Prostate gland (tissue), 2 donors: ENCODE results near the gene DPEP1. TPM values are rescaled to one million over a fixed set of nuclear protein-coding genes. Genes with fewer than 3 reads are reported as not detected.
"Not testable (repeated sequence)": the region's sequence is repeated elsewhere in the genome, so short reads cannot be mapped to it uniquely, and the experiment has no call there.

Experiments
- DNase-seq: peaks from one replicate; pipeline ENCODE4 v3.0.0-alpha.2; 2019; ENCODE audit warnings: low spot score
- H3K27ac ChIP-seq, 2 donors: fragments of 200-600 bp; sonication (generic); 2 replicates each; pipeline ENCODE4 v1.5.1; 2017 to 2019
- H3K27me3 ChIP-seq: fragments of 200-600 bp; sonication (generic); replicated peaks from 2 replicates; pipeline ENCODE4 v1.5.1; 2019; ENCODE audit not compliant: insufficient read depth
- H3K36me3 ChIP-seq, 2 donors: fragments of 200-600 bp; sonication (generic); 1 replicate in 1 of 2; 2 replicates in 1 of 2; pipeline versions ENCODE4 v1.5.1 to v1.8.1; 2017 to 2019
- H3K4me1 ChIP-seq: fragments of 200-600 bp; sonication (generic); replicated peaks from 2 replicates; pipeline ENCODE4 v1.5.1; 2019
- H3K4me3 ChIP-seq, 2 donors: fragments of 200-600 bp; sonication (generic); 2 replicates each; pipeline ENCODE4 v1.5.1; 2017 to 2019
- H3K9me3 ChIP-seq: fragments of 200-600 bp; sonication (generic); 2 replicates; pipeline ENCODE4 v1.5.1; 2017
- CTCF ChIP-seq, 4 experiments: fragments of 200-600 bp in 2 of 4; fragments of 450-650 bp in 2 of 4; sonication (generic) in 2 of 4; IDR thresholded peaks; 1 replicate in 3 of 4; 2 replicates in 1 of 4; pipeline ENCODE4 v1.5.1; 2016 to 2019; ENCODE audit warnings: antibody characterized with exemption in 4 of 4, mild to moderate bottlenecking in 2 of 4, moderate library complexity in 2 of 4
- POLR2A ChIP-seq: fragments of 450-650 bp; IDR thresholded peaks from one replicate; pipeline ENCODE4 v1.6.1; 2016; ENCODE audit warnings: antibody characterized with exemption, mild to moderate bottlenecking
- POLR2AphosphoS5 ChIP-seq: sonication (generic); formaldehyde crosslinking; IDR thresholded peaks from one replicate; pipeline ENCODE4 v1.6.1; 2017; ENCODE audit warnings: antibody characterized with exemption
- WGBS: methylation state at CpG from one replicate; pipeline ENCODE4 v1.1.5; 2018; 5-methylcytosine and 5-hydroxymethylcytosine counted together
- intact Hi-C: fragments of 100-400 bp; cut with DNase I; formaldehyde crosslinking; loops from one replicate; pipeline ENCODE4 v1.14.2; 2022
- total RNA-seq, 2 donors: library from RNA; depleted of rRNA; stranded (reverse); fragments of >200 nt; gene quantifications; one replicate each; pipeline ENCODE4 v1.1.0, GENCODE V29; 2016

The DPEP1 gene
- total RNA-seq, 2 donors from 2014 or later, result 274 TPM; not detected in 1

- H3K36me3 ChIP-seq, result no peaks in the 10 kb centered on the region
- no peak for TF ChIP-seq POLR2A
- no peak for TF ChIP-seq CTCF (IDR thresholded peaks at IDR 0.05)
- TF ChIP-seq POLR2AphosphoS5, result no peak
- H3K9me3 ChIP-seq, result no peaks in the 10 kb centered on the region
- no peak overlapping the region for H3K27ac ChIP-seq
- no peak for DNase-seq
- intact Hi-C loops, result no loop called here
- WGBS, result 81% methylated on average over 10 of the region's 10 CpGs
- H3K4me3 ChIP-seq, result no peak overlapping the region
- H3K4me1 ChIP-seq, result no peaks in the 10 kb centered on the region
- H3K27me3 ChIP-seq, result no peaks in the 10 kb centered on the region
Observed at GRCh38 chr16:89670496-89671431, 57.3 kb downstream of the DPEP1 start.

- H3K27ac ChIP-seq, H3K27me3 ChIP-seq, DNase-seq, H3K4me3 ChIP-seq, H3K4me1 ChIP-seq, H3K36me3 ChIP-seq, H3K9me3 ChIP-seq, intact Hi-C loops: not testable (repeated sequence)
- 95% methylated on average over 4 of the region's 4 CpGs for WGBS
Observed at GRCh38 chr16:89671565-89671964, 58.1 kb downstream of the DPEP1 start.

- H3K27me3 ChIP-seq, result no peaks in the 10 kb centered on the region
- no peaks in the 10 kb centered on the region for H3K36me3 ChIP-seq
- H3K9me3 ChIP-seq, result no peaks in the 10 kb centered on the region
- intact Hi-C loops, result no loop called here
- TF ChIP-seq CTCF (IDR thresholded peaks at IDR 0.05) (no peak), POLR2A (no peak), POLR2AphosphoS5 (no peak)
- WGBS, result 93% methylated on average over 16 of the region's 16 CpGs
- no peak for DNase-seq
- H3K4me3 ChIP-seq, result no peak overlapping the region
- no peaks in the 10 kb centered on the region for H3K4me1 ChIP-seq
- H3K27ac ChIP-seq, result no peak overlapping the region
Observed at GRCh38 chr16:89672177-89672941, 58.9 kb downstream of the DPEP1 start.

GRCh38 chr16:89678258-89678657, 64.8 kb downstream of the DPEP1 start:
- Histone ChIP-seq H3K36me3 (no peaks in the 10 kb centered on the region), H3K27ac (no peak overlapping the region), H3K4me1 (no peaks in the 10 kb centered on the region), H3K27me3 (no peaks in the 10 kb centered on the region), H3K9me3 (no peaks in the 10 kb centered on the region), H3K4me3 (no peak overlapping the region)
- TF ChIP-seq POLR2AphosphoS5, result no peak
- no peak for TF ChIP-seq POLR2A
- no peak for TF ChIP-seq CTCF (IDR thresholded peaks at IDR 0.05)
- DNase-seq, result no peak
- WGBS, result 95% methylated on average over 2 of the region's 2 CpGs
- intact Hi-C loops, result no loop called here

- Histone ChIP-seq H3K27me3 (no peaks in the 10 kb centered on the region), H3K9me3 (no peaks in the 10 kb centered on the region), H3K36me3 (no peaks in the 10 kb centered on the region), H3K27ac (no peak overlapping the region), H3K4me1 (no peaks in the 10 kb centered on the region), H3K4me3 (no peak overlapping the region)
- DNase-seq, result no peak
- intact Hi-C loops, result no loop called here
- WGBS, result 100% methylated on average over 1 of the region's 1 CpG
- TF ChIP-seq CTCF (IDR thresholded peaks at IDR 0.05), result no peak
- no peak for TF ChIP-seq POLR2AphosphoS5
- TF ChIP-seq POLR2A, result no peak
Observed at GRCh38 chr16:89685916-89686315, 72.5 kb downstream of the DPEP1 start.
